GM23338 (cell line): ENCODE measurements around the gene FAM163A. TPM values are rescaled to one million over a fixed set of nuclear protein-coding genes. Genes with fewer than 3 reads are reported as not detected.

Experiments used
- ATAC-seq: fragments of 200-7000 bp; cut with Tn5 transposase; 3 replicates; pipeline ENCODE4 v1.9.1; 2020
- DNase-seq: peaks from one replicate; pipeline ENCODE4 v3.0.0-alpha.2; 2015; ENCODE audit warnings: low spot score
- H2AFZ ChIP-seq: fragments of 200-600 bp; sonication (generic); 2 replicates; pipeline ENCODE4 v1.8.0; 2016; ENCODE audit warnings: antibody characterized with exemption, mild to moderate bottlenecking, moderate library complexity
- H3F3A ChIP-seq: fragments of 200-600 bp; sonication (generic); replicated peaks from 2 replicates; pipeline ENCODE4 v1.8.0; 2017; ENCODE audit warnings: antibody characterized with exemption, mixed run types, low read depth
- H3K27ac ChIP-seq: fragments of 200-600 bp; sonication (generic); 2 replicates; pipeline ENCODE4 v1.6.1; 2016; ENCODE audit warnings: low read depth
- H3K27me3 ChIP-seq: fragments of 200-600 bp; sonication (generic); 2 replicates; pipeline ENCODE4 v1.8.0; 2016; ENCODE audit warnings: mild to moderate bottlenecking, mixed run types, moderate library complexity; ENCODE audit not compliant: insufficient read depth
- H3K36me3 ChIP-seq: fragments of 200-600 bp; sonication (generic); 2 replicates; pipeline ENCODE4 v1.8.0; 2016; ENCODE audit warnings: mild to moderate bottlenecking; ENCODE audit not compliant: insufficient read depth
- H3K4me1 ChIP-seq: fragments of 200-600 bp; sonication (generic); 2 replicates; pipeline ENCODE4 v1.8.0; 2016; ENCODE audit warnings: mild to moderate bottlenecking, moderate library complexity; ENCODE audit not compliant: insufficient read depth
- H3K4me2 ChIP-seq: fragments of 200-600 bp; sonication (generic); 2 replicates; pipeline ENCODE4 v1.7.1; 2017; ENCODE audit warnings: mixed run types
- H3K4me3 ChIP-seq: fragments of 200-600 bp; sonication (generic); 2 replicates; pipeline ENCODE4 v1.6.1; 2016; ENCODE audit warnings: mixed run types
- H3K79me2 ChIP-seq: fragments of 200-600 bp; sonication (generic); replicated peaks from 2 replicates; pipeline ENCODE4 v1.8.0; 2017; ENCODE audit warnings: mild to moderate bottlenecking; ENCODE audit not compliant: insufficient read depth
- H3K9me2 ChIP-seq: fragments of 200-600 bp; sonication (generic); 2 replicates; pipeline ENCODE4 v1.8.0; 2017; ENCODE audit not compliant: insufficient read depth
- H4K20me1 ChIP-seq: fragments of 200-600 bp; sonication (generic); replicated peaks from 2 replicates; pipeline ENCODE4 v1.8.0; 2017; ENCODE audit warnings: mild to moderate bottlenecking; ENCODE audit not compliant: insufficient read depth
- H3K27ac Mint-ChIP-seq: 2 replicates; pipeline ENCODE4 v1.8.0; 2020; ENCODE audit warnings: inconsistent platforms, mild to moderate bottlenecking, moderate library complexity, mixed read lengths
- H3K27me3 Mint-ChIP-seq: 3 replicates; pipeline ENCODE4 v1.8.0; 2022; ENCODE audit warnings: low read depth, mild to moderate bottlenecking, moderate library complexity, mixed read lengths, inconsistent platforms; ENCODE audit not compliant: insufficient read depth, poor library complexity
- H3K36me3 Mint-ChIP-seq: 3 replicates; pipeline ENCODE4 v1.8.0; 2021; ENCODE audit warnings: low read depth, mild to moderate bottlenecking, inconsistent platforms, moderate library complexity, mixed read lengths
- H3K4me1 Mint-ChIP-seq: 3 replicates; pipeline ENCODE4 v1.8.0; 2020; ENCODE audit warnings: mild to moderate bottlenecking, inconsistent platforms, mixed read lengths
- H3K4me3 Mint-ChIP-seq: 3 replicates; pipeline ENCODE4 v1.8.0; 2021; ENCODE audit warnings: moderate library complexity, mild to moderate bottlenecking, inconsistent platforms, mixed read lengths
- H3K9me3 Mint-ChIP-seq: 3 replicates; pipeline ENCODE4 v1.8.0; 2020; ENCODE audit warnings: moderate library complexity, mild to moderate bottlenecking, inconsistent platforms, mixed read lengths
- CREB1 ChIP-seq: fragments of 250-450 bp; sonication (Bioruptor Pico); IDR thresholded peaks from 2 replicates; pipeline ENCODE4 v1.5.0; 2020; ENCODE audit warnings: low read depth, mild to moderate bottlenecking, moderate library complexity
- CTCF ChIP-seq, 2 experiments: fragments of 200-600 bp in 1 of 2; sonication (generic) in 1 of 2; conservative IDR thresholded peaks; 2 replicates each; pipeline versions ENCODE4 v1.5.1 to v1.6.1; 2016 to 2017; ENCODE audit warnings: antibody characterized with exemption in 2 of 2, low read depth in 2 of 2, mild to moderate bottlenecking in 2 of 2, moderate library complexity in 1 of 2
- ETS1 ChIP-seq: IDR thresholded peaks from 2 replicates; pipeline ENCODE4 v1.6.1; 2016; ENCODE audit warnings: antibody characterized with exemption
- EZH2 ChIP-seq: fragments of 200-600 bp; sonication (generic); IDR thresholded peaks from one replicate; pipeline ENCODE4 v1.8.0; 2017; ENCODE audit warnings: antibody characterized with exemption, mild to moderate bottlenecking, low read depth; ENCODE audit not compliant: unreplicated experiment
- EZH2phosphoT487 ChIP-seq: fragments of 200-600 bp; sonication (generic); IDR thresholded peaks from one replicate; pipeline ENCODE4 v1.8.1; 2018; ENCODE audit warnings: antibody characterized with exemption; ENCODE audit not compliant: unreplicated experiment
- JUNB ChIP-seq: IDR thresholded peaks from one replicate; pipeline ENCODE4 v1.6.1; 2016; ENCODE audit warnings: antibody characterized with exemption; ENCODE audit not compliant: unreplicated experiment
- NANOG ChIP-seq: IDR thresholded peaks from 2 replicates; pipeline ENCODE4 v1.6.1; 2016; ENCODE audit warnings: antibody characterized with exemption, borderline replicate concordance
- POLR2AphosphoS5 ChIP-seq: IDR thresholded peaks from 2 replicates; pipeline ENCODE4 v1.6.1; 2016; ENCODE audit warnings: antibody characterized with exemption, low read depth
- STAT1 ChIP-seq: IDR thresholded peaks from one replicate; pipeline ENCODE4 v1.6.1; 2016; ENCODE audit warnings: antibody characterized with exemption; ENCODE audit not compliant: unreplicated experiment
- ZNF114 ChIP-seq: fragments of 250-450 bp; sonication (Bioruptor Pico); IDR thresholded peaks from 2 replicates; pipeline ENCODE4 v1.5.0; 2020; ENCODE audit warnings: mild to moderate bottlenecking, moderate library complexity
- ZNF331 ChIP-seq: fragments of 250-450 bp; sonication (Bioruptor Pico); IDR thresholded peaks from 2 replicates; pipeline ENCODE4 v1.5.0; 2020; ENCODE audit warnings: low read depth, mild to moderate bottlenecking, moderate library complexity
- ZNF462 ChIP-seq: fragments of 250-450 bp; sonication (Bioruptor Pico); IDR thresholded peaks from 2 replicates; pipeline ENCODE4 v1.5.0; 2020; ENCODE audit warnings: mild to moderate bottlenecking, moderate library complexity
- polyA plus RNA-seq: library from polyadenylated mRNA; unstranded; fragments of >200 nt; fragmentation: Nextera tagmentation; extraction: Ambion mirVana; gene quantifications from 2 replicates; pipeline ENCODE4 v1.2.1, GENCODE V29; 2016
- total RNA-seq: library from RNA; depleted of rRNA; stranded (reverse); fragments of >200 nt; shearing (Covaris generic); gene quantifications from 2 replicates; pipeline ENCODE4 v1.2.3, GENCODE V29; 2014

The FAM163A gene
- total and polyA plus RNA-seq, 2 experiments from 2014 or later = not detected

GRCh38 chr1:179794146-179794545 lies 51.1 kb downstream of the FAM163A start:
- H3K27ac Mint-ChIP-seq = no peak overlapping the region
- no peaks in the 10 kb centered on the region for H3K79me2 ChIP-seq

GRCh38 chr1:179794669-179795068 lies 51.6 kb downstream of the FAM163A start:
- no peaks in the 10 kb centered on the region for H3K36me3 ChIP-seq
- H3K79me2 ChIP-seq = no peaks in the 10 kb centered on the region
- DNase-seq = no peak
- Mint-ChIP-seq H3K9me3 (no peaks in the 10 kb centered on the region), H3K27ac (no peak overlapping the region), H3K4me3 (no peak overlapping the region), H3K27me3 (no peaks in the 10 kb centered on the region), H3K4me1 (peaks cover 15% of the 10 kb centered on the region), H3K36me3 (no peaks in the 10 kb centered on the region)
- H2AFZ ChIP-seq = no peak overlapping the region
- no peaks in the 10 kb centered on the region for H3K4me1 ChIP-seq
- no peaks in the 10 kb centered on the region for H3F3A ChIP-seq
- no peaks in the 10 kb centered on the region for H3K27me3 ChIP-seq
- no peak overlapping the region for H3K27ac ChIP-seq
- H3K4me2 ChIP-seq = no peak overlapping the region
- H3K9me2 ChIP-seq = no peaks in the 10 kb centered on the region
- H3K4me3 ChIP-seq = no peak overlapping the region
- no peak for ATAC-seq
- H4K20me1 ChIP-seq = no peaks in the 10 kb centered on the region
- TF ChIP-seq ZNF331 (CRISPR knock-in tag) = no peak
- TF ChIP-seq ZNF462 (CRISPR knock-in tag) = no peak
- no peak for TF ChIP-seq NANOG
- TF ChIP-seq POLR2AphosphoS5 = no peak
- no peak for TF ChIP-seq EZH2
- no peak for TF ChIP-seq JUNB
- no peak for TF ChIP-seq CREB1 (CRISPR knock-in tag)
- no peak for TF ChIP-seq ETS1
- no peak for TF ChIP-seq CTCF (conservative IDR thresholded peaks at IDR 0.05; ENCODE audit: low read depth in 2 of 2)
- no peak for TF ChIP-seq EZH2phosphoT487
- no peak for TF ChIP-seq ZNF114
- TF ChIP-seq STAT1 = no peak

More at GRCh38 chr1:179794146-179794545, 51.1 kb downstream of the FAM163A start:
- Histone ChIP-seq H3K27me3 (no peaks in the 10 kb centered on the region), H3K9me2 (no peaks in the 10 kb centered on the region), H3K27ac (no peak overlapping the region), H3K4me3 (no peak overlapping the region), H3K4me2 (no peak overlapping the region), H2AFZ (no peak overlapping the region), H3K36me3 (no peaks in the 10 kb centered on the region), H3K4me1 (no peaks in the 10 kb centered on the region), H4K20me1 (no peaks in the 10 kb centered on the region), H3F3A (no peaks in the 10 kb centered on the region)
- TF ChIP-seq EZH2 (no peak), CREB1 (CRISPR knock-in tag) (no peak)
- H3K9me3 Mint-ChIP-seq = no peaks in the 10 kb centered on the region
- peaks cover 18% of the 10 kb centered on the region for H3K4me1 Mint-ChIP-seq
- no peaks in the 10 kb centered on the region for H3K36me3 Mint-ChIP-seq
- no peak overlapping the region for H3K4me3 Mint-ChIP-seq
- ATAC-seq (no peak), DNase-seq (no peak)
- no peaks in the 10 kb centered on the region for H3K27me3 Mint-ChIP-seq
